Measurements from ENCODE around the gene EPS8.

EPS8 gene

DNA sequence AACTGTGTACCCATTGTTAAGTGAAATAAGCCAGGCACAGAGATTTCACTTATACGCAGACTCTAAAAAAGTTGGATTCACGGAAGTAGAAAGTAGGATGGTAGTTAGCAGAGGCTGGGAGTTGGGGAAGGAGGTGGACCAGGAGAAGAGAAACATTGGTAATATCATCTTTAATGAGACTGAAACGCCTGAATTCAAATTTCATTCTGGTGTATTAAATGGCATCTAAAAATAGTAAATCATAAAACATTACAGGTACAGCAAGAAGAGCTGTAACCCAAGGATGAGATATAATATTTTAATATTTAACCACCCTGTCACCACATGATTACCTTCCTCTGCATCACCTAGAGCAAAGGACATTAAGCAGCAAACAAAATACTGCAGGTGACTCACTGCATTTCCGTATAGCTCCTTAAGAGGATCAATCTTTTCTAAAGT lies 99.4 kb downstream of the EPS8 start:
- DNase-seq (ENCODE audit: low read depth) = no peak

DNA sequence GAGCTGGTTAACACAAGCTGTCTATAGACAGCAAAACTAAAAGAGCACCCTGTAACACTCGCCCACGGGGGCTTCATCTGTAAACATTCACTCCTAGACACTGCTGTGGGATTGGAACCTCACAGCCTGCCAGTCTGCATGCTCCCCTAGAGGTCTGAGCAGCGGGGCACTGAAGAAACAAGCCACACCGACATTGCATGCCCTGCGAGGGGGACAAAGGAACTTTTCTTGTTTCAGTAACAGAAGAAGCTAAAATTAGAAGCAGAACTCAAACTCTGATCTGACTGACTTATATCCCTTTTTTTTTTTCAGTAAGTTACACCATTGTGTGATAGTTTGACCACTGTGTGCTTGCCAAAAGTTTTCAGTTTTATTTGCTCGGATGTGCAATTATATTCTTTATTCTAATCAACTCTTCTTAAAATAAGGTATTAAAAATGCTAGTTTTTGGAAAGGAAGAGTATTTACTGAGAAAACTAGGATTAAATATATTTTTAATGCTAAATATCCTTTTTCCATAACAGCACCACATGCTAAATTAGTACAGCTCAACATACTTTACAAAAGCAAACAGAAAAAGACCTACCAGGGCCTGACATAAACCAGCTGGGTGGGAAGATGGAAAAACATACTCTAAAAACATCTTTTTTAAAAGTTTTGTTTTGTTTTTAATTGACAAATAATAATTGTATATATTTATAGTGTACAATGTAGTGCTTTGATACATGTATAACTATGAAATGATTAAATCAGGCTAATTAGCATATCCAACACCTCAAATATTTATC lies 100.2 kb downstream of the EPS8 start:
- DNase-seq (ENCODE audit: low read depth) = no peak

DNA sequence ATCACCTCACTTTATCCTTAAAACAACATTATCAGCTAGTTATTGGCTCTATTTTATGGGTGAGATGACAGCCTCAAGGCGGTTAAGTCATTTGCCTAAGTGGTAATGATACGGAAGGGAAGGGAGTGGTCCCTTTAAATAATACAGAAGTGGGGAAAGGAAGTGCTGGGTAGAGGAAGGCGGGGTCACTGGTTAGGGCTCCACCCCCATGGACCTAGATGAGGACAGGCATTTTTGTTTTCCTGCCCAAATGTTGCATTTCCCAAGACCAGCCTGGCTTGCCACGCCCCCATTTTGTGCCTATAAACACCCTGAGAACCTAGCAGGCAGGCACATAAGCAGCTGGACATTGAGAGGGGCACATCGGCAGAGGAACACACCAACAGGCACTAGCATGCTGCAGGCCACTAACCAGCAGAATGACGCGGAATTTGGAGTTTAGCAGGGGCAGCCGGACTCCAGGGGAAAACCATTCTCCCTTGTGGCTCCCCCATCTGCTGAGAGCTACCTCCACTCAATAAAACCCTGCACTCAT lies 100.9 kb downstream of the EPS8 start:
- no peak for DNase-seq (ENCODE audit: low read depth)

DNA sequence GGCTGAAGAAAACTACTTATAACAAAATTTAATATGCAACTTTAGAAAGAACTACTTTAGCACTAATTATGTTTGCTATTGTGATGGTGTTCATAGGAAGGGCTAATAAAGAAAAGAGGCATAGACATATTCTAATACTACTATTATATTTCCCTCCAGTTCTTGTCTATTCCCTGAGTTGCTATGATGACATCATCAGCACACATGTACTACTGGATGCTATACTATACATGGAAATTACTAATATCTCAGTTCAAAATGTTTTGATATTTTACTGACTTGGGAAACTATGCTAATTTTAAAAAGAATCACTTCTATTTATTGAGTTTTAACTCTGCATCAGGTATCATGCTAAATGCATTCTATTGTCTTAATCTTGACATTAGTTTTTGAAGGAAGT lies 101.6 kb downstream of the EPS8 start:
- no peak for DNase-seq (ENCODE audit: low read depth)

DNA sequence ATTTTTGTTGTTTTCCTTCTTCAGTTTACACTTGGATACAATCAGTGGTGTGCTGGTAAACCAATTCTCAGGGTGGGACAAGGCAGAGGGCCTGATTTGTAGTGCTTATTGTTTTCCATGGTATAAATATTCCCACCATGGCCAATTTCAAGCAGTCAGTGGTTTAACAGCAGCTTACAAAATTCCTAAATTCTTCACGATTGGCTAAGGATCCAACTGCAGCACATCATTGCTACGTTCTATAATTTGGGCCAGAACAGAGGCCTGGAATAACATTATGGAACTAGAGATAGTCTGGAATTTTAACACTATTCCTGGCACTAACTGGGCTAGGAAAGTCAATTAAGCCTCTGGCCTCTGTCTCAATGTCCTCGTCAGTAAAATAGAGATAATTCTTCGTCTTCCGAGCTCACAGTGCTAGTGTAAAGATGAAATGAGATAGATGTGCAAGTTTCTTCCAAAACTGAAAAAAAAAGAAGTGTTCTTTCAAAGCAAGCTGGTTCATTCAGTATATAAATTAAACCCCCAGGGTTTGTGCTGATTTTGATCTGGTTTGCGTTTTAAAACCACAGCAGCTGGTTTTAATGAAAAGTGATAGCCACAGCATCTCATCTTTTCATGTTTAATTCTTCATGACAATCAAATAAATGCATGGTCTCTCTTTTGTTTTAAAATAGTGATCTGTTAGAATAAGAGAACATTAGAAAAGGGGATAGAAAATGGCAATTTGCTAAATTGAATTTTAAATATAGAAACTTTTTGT lies 104.1 kb downstream of the EPS8 start:
- no peak for DNase-seq (ENCODE audit: low read depth)

DNA sequence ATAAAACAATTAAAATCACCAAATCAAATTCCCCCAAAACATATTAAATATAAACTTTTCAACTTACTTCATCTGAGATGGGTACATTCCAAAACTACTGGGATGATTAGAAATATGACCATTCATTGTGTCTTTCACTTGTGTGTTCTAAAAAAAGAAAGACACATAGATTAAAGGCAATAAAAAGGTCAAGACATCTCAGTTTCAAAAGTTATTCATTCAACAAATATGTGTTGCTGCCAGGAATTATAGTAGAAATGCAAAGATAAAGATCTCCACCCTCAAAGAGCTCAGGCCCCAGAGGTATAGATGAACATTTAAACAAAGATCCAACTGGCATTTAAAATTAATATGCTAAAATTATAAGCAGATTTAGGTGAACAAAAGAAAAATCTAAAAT lies 106.4 kb downstream of the EPS8 start:
- no peak for DNase-seq (ENCODE audit: low read depth)

DNA sequence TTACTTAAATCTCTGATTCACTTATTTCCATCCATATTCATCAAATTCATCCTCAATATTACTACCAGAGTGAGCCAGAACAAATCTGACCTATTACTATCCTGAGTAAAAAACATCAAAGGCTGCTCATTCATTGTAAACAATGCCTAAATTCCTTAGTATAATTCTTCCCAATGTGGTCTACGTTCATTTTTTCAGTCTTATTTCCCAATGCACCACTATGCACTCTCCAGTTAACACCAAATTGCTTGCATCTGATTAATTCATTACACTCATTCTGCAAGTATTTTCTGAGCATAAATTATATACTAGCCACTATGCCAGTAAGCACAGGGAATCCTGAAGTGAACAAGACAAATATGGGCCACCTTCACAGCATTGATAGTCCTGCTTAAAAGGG lies 110.0 kb downstream of the EPS8 start:
- peak; percentile 56 for DNase-seq (ENCODE audit: low read depth)

DNA sequence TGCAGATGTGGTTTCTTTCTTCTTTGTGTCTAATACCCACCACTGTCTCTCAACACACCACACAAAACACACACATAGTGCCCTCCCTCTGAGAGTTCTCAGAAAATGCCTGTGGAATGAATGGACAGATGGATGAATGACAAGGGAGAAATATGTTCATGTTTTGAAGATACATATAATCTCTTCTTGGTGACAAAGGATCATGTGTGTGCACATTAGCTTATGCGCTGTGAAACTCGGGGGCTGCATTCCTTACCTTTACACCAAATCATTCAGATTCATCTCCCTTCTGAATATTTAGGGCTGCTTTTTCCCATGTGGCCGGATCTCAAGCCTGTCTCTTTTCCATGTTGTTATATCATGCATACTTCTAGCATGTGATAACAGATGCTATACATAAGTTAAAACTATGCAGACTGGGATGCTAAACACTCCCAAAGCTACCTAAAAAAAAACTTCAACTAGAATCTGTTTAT lies 111.4 kb downstream of the EPS8 start:
- no peak for DNase-seq (ENCODE audit: low read depth)

DNA sequence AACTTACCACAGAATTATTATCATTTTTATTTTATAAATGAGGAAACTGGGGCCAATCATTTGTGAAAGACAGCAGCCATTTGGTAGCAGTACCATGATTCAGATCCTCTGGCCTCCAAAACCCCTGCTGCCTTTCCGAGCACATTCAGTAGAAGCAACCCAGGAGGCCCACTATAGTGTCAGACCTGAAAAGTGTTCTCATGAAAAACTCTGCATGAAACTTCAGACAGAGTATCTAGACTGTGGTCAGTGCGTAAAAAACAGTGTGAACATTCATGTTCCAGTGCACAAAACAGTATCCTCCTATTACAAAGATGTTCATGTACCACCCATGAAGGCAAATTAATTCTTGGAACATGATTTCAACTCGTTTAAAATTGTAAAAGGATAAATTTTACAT lies 112.0 kb downstream of the EPS8 start:
- no peak for DNase-seq (ENCODE audit: low read depth)

DNA sequence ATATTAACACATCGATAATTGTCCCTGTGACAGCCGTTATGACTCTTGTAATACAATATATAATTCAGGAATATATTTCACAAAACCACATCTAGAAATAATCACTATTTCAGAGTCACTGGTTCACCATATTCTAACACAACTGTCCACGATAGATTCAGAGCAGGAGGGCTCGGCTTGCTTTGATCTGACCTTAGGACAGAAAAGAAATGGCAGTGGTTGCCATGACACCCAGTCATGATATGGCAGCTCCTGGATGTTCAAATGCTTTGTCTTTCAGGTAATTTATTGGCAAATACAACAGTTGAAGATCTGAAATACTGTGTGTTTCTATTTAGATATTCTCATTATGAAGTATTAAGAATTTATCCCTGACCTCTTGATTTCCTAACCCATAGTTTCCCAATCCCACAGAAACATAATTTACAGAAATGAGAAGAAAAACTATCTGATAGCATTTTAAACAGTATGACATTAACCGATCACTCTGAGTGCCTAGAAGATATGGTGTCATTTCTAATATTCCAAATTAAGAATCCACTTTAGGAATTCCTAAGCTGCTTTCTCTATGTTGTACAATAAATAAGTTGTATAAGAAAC lies 116.4 kb downstream of the EPS8 start:
- no peak for DNase-seq (ENCODE audit: low read depth)

DNA sequence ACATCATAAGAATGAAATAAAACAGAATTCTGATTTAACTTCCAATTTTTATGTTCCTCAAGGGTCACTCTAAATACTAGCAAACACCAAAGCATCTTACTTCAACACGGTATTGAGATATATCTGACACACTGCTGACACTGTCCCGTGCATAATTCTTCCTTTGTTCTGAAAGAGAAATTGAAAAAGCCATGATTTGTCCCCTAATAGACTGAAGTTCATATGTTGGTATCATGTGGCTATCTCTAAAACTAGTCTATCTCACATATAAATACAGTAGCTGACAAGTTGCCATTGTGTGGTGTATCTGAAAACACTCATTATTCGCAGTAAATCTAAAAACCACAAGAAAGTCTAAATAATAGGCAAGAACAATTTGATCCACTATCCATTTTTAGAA lies 118.4 kb downstream of the EPS8 start:
- no peak for DNase-seq (ENCODE audit: low read depth)

DNA sequence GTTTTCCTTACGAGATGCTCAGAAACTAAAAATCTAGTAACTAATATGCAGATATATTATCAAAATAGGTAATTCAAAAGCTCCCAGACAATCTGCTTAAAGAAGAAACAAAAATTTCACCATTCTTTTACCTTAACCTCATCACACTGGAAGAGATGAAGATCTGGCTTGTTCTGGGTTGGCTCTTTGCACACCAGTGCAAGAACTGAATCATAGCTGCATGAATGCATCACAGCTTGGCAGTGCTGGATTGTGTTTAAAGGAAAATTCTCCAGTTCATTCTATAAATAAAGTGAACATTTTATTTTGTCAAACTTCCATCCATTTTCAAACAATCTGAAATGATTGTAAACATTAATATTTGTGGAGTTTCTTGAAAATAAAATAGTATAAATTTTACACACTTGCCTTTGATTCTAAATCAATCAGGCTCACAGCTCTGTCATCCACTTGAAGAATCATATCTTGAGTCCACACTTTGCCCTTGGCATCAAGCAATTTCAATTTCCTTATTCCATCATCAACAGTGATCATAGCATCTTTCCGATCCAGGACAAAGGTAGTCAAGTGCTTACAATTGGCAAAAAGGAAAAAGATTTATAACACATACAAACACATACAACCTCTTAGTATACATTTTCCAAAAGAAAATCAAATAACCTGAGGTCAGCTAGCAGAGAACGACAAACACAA lies 119.8 kb downstream of the EPS8 start:
- no peak for DNase-seq (ENCODE audit: low read depth)

DNA sequence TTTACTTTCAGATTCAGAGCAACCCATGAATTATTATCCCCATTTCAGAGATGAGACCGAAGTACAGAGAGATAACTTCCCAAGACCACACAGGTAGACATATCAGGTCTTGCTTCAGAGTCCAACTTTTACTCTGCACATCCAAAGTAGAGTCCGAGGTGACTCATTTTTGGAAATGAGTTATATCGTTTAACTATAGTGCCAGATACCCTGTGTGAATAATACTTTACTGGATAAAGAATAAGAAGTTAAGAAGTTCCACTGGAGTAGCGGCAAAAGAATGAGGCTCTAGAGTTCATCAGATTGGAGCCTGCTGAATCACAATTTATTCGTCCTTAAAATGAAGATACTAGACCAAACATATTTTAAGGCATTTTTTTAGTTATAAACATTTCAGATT lies 124.7 kb downstream of the EPS8 start:
- no peak for DNase-seq (ENCODE audit: low read depth)

DNA sequence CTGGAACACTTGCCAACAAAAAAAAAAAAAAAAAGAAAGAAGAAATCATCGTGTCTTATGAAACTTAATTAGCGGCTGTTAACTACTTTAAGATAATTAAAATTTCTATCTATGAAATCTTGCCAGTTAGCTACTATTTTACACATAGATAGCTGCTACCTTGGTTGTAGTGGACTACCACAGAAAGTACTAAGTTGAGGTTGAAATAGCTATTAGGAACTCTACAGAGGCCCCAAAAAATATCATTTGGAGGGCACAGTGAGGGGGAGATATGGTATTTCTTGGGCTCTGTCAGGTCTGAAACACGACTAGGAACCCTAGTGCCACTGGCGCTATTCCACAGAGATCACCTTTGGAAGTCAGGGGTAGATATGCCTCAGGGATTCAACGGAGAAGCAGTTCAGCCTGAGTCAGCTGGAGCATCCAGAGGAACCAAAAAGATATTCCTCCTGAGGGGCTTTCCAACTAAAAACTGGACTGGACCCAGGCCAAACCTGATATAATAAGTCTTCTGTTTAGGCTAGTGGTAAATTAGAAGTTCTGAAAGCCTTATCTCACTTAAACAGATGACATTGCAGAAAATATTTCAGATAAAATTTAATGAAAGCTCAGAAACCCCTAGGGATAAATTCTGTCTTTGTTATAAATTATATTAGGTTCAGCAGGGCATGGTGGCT lies 126.1 kb downstream of the EPS8 start:
- no peak for DNase-seq (ENCODE audit: low read depth)

DNA sequence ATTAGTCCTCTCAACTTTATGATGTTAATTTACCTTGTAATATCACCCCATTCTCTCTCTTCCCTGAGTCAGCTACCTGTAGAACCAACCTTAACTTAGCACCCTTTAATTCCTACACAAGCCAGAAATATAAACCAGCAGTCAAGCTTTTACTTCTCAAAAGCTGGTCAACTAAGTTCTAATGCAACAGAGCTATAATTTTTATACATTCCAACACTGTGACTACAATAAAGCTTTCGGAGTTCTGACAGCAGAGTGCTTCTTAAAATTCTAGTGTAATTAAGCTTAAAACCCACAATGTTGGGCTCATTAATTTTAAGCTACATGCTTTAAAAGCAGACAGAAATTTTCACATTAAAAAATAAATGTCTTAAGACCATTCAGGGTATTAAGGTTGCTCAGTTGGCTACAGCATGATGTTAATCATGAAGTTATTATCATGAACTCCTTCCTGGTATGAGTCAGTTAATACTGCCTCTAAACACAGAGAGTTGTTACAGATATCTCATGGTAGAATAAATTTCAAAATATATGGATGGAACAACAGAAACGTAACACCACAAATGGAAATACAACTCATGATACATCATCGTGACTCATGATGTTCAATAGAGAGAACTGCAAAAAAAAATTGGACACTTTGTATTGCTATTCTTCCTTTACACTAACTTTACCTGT lies 126.7 kb downstream of the EPS8 start:
- peak; percentile 86 for DNase-seq (ENCODE audit: low read depth)

DNA sequence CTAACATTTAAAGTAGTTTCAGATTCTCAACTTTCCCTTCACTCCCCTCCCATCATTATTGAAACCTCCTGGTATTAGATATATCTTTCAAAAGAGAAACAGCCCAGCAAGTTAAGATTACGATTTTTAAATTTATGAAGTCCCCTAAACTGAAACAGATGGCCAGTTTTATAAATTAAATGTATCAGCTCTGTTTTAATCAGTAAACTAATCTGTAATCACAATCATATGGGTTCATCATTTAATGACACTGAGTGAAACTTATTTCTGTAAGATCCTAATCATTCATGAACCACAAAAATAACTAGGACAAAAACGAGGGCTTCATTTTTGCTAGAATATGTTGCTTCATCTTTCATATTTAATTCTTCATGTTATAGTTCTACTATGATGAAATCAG lies 137.8 kb downstream of the EPS8 start:
- no peak for DNase-seq (ENCODE audit: low read depth)

DNA sequence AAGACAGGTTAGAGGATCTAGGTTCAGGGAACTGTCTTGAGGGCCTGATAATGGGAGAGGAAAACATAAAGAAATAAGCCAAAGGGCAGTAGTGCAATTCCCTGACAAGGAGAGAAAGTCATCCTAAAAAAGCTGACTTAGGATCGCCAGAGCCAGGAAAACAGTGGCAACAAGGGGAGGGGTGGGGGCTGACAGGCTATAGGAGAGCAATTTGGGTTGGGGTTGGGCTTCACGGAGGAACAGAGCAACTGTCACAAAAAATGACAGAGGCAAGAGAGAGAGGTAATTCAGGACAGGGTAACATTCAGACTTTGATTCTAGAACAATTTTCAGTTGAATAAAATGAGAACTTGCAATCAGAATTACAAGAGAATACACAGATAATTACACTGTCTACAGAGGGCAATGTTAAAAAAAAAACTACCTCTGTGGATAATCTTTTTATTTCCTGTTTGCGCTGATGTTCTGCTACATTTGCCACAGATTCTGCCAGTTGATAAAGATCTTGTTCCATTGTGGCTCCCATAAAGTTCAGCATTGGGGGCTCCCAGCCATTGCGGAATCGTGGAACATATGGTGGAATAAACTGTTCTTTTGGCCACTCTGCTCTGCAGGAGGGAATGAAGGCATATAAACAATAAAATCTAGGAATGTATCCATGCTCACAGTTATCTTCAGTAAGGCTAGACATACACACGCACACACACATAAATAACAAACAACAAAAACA lies 138.6 kb downstream of the EPS8 start:
- DNase-seq (ENCODE audit: low read depth) = no peak

DNA sequence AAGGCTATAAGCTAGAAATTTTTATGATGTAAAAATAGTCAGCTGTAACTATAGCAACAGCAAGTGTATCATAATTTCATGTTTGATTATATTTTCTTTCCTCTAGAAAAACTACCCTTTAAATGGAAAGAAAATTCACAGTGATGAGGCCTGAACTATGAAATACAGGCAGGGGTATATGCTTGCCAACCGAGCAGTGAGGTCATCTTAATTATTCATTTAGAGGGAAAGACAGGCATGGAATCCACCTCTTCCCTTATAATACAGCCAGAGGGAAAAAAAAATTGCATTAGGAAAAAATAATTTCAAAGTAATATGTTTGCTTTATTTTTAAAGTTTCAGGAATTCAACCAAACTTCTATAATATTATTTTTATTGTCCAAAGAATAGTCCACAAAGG lies 139.8 kb downstream of the EPS8 start:
- no peak for DNase-seq (ENCODE audit: low read depth)

DNA sequence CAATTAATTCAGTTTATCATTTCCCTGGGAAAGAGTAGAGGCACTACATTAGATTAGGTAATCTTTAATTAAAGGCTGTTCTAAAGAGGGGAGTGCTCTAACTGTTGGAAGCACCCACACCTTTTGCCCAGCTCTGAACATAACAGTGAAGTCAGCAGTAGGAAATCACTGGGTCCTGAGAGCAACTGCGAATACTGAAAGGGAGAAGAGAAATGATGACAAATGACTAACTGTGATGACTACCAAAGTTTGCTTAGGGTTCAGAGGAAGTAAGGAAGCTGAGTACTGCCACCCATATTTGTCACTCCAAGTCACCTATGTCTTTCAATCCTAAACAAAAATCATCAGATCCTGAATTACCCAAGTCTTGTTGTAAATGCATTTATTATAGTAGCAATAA lies 140.6 kb downstream of the EPS8 start:
- no peak for DNase-seq (ENCODE audit: low read depth)

DNA sequence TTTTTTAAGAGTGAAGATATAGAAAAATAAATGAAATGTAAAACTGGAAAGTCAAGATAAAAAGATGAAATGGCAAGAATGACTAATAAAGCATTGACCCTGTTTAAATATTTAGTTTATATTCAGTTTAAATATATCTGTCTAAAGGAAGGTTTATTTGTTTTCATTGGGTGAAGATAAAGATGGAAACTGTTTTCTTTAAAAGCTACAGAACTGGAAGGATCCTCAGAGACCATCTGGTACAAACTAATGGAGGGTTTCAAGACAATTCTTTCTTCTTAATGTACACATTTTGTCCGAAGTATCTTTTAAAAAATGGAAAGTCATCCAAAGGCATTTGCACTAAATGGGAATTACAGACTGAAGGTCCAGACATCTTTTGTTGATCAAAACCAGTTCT lies 142.6 kb downstream of the EPS8 start:
- DNase-seq (ENCODE audit: low read depth) = no peak

All from HS-5 (cell line).